Measurements from ENCODE around the gene SHMT1. TPM values are rescaled to one million over a fixed set of nuclear protein-coding genes. Genes with fewer than 3 reads are reported as not detected.
A peak's percentile ranks its signal among the peaks of the same experiment; 100 is the strongest.

SHMT1 gene
- polyA plus RNA-seq, 2 of the 4 experiments (the other 2 are of a cell fraction): 43.2 to 62.1 TPM

DNA sequence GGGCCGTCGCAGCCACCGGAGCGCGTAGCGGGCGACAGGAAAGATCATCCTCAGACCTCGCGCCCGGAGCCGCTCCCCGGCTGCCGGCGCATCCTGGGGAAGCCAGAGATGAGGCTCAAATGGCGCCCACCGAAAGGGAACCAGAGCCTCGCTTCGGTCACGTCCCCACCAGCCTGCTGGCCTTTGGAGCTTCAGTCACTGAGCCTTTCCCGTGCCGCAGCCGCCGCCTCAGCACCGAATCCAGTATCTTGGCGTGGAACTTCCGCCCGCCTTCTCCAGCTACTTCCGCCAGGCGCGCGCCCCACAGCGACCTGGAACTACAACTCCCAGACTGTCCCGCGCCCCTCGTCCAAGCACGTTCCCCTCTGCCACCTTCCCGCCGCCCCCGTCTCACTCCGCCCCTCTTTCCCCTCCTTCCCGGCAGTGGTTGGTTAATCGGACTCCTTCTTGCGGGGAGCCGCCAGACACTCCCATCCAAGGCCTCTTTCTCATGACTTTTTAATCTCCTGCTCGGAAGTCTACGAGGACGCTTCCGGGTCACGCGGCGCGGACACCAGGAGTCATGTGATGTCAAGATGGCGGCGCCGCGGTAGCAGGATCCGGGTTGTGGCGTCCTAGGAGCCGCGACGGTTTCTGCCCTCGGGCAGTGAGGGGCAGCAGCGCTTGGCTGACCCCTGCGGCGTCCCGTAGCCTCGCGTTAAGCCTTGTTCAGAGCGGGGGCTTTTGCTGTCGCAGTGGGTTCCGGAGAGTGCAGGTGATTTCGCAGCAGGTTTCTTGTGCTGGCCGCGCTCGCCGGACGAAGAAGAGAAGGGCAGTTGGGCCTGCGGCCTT is 48.4 kb downstream of the SHMT1 start, which contains the start of the genes SMCR8 and TOP3A:
SMCR8 (plus strand) TSS at position 563 of the 831 bp plus-strand sequence. CDS start 497 bp downstream, outside the sequence.
TOP3A (minus strand) TSS at position 264 of the 831 bp plus-strand sequence; CDS start at position 48, 216 bp downstream.
- POLR2A ChIA-PET: interaction anchor here (0.7 to 1.6 kb wide), 6 partner anchors 8 to 132 kb away, joined by 3 to 5 read pairs (median 3); partner anchors contain the start of genes ALKBH5 and MIEF2
- peak; percentile 88 to 99 for DNase-seq (ENCODE audit: low read depth in 1 of 2, low spot score in 1 of 2)

DNA sequence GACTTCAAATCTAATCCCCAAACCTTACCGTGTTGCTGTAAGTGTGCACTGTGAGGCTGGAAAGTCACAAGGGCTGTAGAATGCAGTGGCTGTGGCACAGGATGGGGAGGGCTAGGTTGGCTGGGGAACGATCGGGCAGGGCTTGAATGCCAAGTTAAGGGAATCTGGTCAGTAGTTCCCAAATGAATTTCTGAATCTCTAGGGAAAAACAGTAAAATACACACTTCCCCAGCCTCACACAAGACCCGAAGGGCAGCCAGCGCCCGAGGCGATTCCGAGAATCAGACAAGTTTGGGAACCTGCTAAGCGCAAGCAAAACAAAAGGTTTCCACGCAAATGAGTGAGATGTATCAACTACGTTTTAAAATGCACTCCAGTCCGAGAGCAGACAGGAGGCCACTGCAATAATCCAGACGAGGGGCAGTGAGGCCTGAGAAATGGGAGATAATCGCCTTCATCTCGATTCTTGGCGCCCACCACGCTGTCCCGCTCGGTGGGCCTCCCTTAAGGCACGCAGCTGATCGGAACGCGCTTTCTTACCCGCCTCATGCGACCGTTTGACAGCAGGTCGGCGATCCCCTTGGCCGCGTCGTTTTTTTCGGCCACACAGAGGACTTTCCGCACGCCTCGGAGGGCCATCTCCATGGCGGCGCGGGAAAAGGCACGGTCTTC is 49.2 kb downstream of the SHMT1 start:
- peak overlapping the region; percentile 82 for H3K4me3 ChIP-seq
- no peaks in the 10 kb centered on the region for H3K9me3 ChIP-seq
- peak overlapping the region; percentile 88 to 90 for H3K27ac ChIP-seq
- DNase-seq (ENCODE audit: low read depth in 1 of 2, low spot score in 1 of 2) (no peak), ATAC-seq (peak in 1 of 2 experiments; percentile 29; a peak in 3 of 6 replicates), FAIRE-seq (no peak)
- WGBS (ENCODE audit: missing lambda C conversion rate): 3% methylated on average over 27 of the region's 39 CpGs
- H3K4me2 ChIP-seq: peak overlapping the region; percentile 95
- H3K4me1 ChIP-seq: peaks cover 39% of the 10 kb centered on the region; the same call in 2 of the 3 replicates
- TF ChIP-seq PHF8 (IDR thresholded peaks at IDR 0.05; ENCODE audit: borderline replicate concordance, low read depth) (peak; percentile 66; the same call in 1 of the 2 replicates), RAD21 (conservative IDR thresholded peaks at IDR 0.05 in 1 of 2, IDR thresholded peaks at IDR 0.05 in 1 of 2) (no peak), KDM5A (IDR thresholded peaks at IDR 0.05) (peak; percentile 16; the same call in 1 of the 2 replicates), BHLHE40 (IDR thresholded peaks at IDR 0.05; ENCODE audit: low read depth, low read length) (no peak)
- ChIA-PET POLR2A (interaction anchor here (0.7 to 1.6 kb wide), 6 partner anchors 9 to 131 kb away, joined by 3 to 5 read pairs (median 3); partner anchors contain the start of genes ALKBH5 and MIEF2), CTCF (interaction anchor here (0.9 kb wide), 1 partner anchor 93 kb away, joined by 3 read pairs; no protein-coding TSS in a partner anchor)

More for the DNA sequence above, 48.4 kb downstream of the SHMT1 start, which contains the start of the genes SMCR8 and TOP3A:
- peak; percentile 83 for FAIRE-seq
- under 1% methylated on average over 62 of the region's 78 CpGs for WGBS (ENCODE audit: missing lambda C conversion rate)
- H3K4me2 ChIP-seq: peak within 1 kb of the TSS; percentile 95
- H3K9me3 ChIP-seq: no peaks in the 10 kb centered on the region
- TF ChIP-seq NPAS2 (CRISPR knock-in tag; IDR thresholded peaks at IDR 0.05; ENCODE audit: borderline replicate concordance) (no peak), HDAC2 (IDR thresholded peaks at IDR 0.05) (peak; percentile 100), RFX5 (IDR thresholded peaks at IDR 0.05) (0 out of 2 replicates have a peak, but pooled peaks have one; percentile 28), MAFK (IDR thresholded peaks at IDR 0.05; ENCODE audit: partially characterized antibody) (no peak), EHF (CRISPR knock-in tag; IDR thresholded peaks at IDR 0.05) (no peak), EHMT2 (IDR thresholded peaks at IDR 0.05; ENCODE audit: low read depth) (no peak), ZNF302 (CRISPR knock-in tag; IDR thresholded peaks at IDR 0.05) (no peak), KDM1A (IDR thresholded peaks at IDR 0.05; ENCODE audit: low read depth) (no peak), ESRRA (IDR thresholded peaks at IDR 0.05; ENCODE audit: borderline replicate concordance, low read length) (no peak), PHF8 (IDR thresholded peaks at IDR 0.05; ENCODE audit: borderline replicate concordance, low read depth) (peak; percentile 84; the same call in 1 of the 2 replicates), MAZ (IDR thresholded peaks at IDR 0.05; ENCODE audit: borderline replicate concordance, low read depth, low read length) (no peak), CEBPB (IDR thresholded peaks at IDR 0.05) (peak in 1 of 2 experiments; percentile 23; a peak in 1 of 4 replicates), BHLHE40 (IDR thresholded peaks at IDR 0.05; ENCODE audit: low read depth, low read length) (peak; percentile 40; the same call in 1 of the 2 replicates), KDM5A (IDR thresholded peaks at IDR 0.05) (peak; percentile 100), JUN (IDR thresholded peaks at IDR 0.05) (peak; percentile 87 to 91; a peak in 4 of 5 replicates), HOXB13 (CRISPR knock-in tag; IDR thresholded peaks at IDR 0.05; ENCODE audit: low read depth) (0 out of 2 replicates have a peak, but pooled peaks have one; percentile 16), TFCP2L1 (CRISPR knock-in tag; IDR thresholded peaks at IDR 0.05) (peak; percentile 61; the same call in 1 of the 2 replicates), MYC (IDR thresholded peaks at IDR 0.05; ENCODE audit: borderline replicate concordance, low read length) (peak; percentile 77; the same call in 1 of the 2 replicates), FOSL2 (IDR thresholded peaks at IDR 0.05) (no peak), FOSL2 (CRISPR knock-in tag; IDR thresholded peaks at IDR 0.05) (peak; percentile 9; the same call in 1 of the 2 replicates), ZFP36 (IDR thresholded peaks at IDR 0.05; ENCODE audit: borderline replicate concordance, partially characterized antibody) (no peak), POLR2A (IDR thresholded peaks at IDR 0.05; ENCODE audit: low read length) (peak; percentile 90)
- TF ChIP-seq, protein P1, sequence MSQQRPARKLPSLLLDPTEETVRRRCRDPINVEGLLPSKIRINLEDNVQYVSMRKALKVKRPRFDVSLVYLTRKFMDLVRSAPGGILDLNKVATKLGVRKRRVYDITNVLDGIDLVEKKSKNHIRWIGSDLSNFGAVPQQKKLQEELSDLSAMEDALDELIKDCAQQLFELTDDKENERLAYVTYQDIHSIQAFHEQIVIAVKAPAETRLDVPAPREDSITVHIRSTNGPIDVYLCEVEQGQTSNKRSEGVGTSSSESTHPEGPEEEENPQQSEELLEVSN (IDR thresholded peaks at IDR 0.05; ENCODE audit: borderline replicate concordance, low read depth): peak; percentile 96
- TF ChIP-seq, protein P2, sequence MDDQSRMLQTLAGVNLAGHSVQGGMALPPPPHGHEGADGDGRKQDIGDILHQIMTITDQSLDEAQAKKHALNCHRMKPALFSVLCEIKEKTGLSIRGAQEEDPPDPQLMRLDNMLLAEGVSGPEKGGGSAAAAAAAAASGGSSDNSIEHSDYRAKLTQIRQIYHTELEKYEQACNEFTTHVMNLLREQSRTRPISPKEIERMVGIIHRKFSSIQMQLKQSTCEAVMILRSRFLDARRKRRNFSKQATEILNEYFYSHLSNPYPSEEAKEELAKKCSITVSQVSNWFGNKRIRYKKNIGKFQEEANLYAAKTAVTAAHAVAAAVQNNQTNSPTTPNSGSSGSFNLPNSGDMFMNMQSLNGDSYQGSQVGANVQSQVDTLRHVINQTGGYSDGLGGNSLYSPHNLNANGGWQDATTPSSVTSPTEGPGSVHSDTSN (IDR thresholded peaks at IDR 0.05): no peak
- TF ChIP-seq, protein P3, sequence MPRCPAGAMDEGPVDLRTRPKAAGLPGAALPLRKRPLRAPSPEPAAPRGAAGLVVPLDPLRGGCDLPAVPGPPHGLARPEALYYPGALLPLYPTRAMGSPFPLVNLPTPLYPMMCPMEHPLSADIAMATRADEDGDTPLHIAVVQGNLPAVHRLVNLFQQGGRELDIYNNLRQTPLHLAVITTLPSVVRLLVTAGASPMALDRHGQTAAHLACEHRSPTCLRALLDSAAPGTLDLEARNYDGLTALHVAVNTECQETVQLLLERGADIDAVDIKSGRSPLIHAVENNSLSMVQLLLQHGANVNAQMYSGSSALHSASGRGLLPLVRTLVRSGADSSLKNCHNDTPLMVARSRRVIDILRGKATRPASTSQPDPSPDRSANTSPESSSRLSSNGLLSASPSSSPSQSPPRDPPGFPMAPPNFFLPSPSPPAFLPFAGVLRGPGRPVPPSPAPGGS (IDR thresholded peaks at IDR 0.05): peak; percentile 64; the same call in 2 of the 3 replicates
- TF ChIP-seq, protein P4, sequence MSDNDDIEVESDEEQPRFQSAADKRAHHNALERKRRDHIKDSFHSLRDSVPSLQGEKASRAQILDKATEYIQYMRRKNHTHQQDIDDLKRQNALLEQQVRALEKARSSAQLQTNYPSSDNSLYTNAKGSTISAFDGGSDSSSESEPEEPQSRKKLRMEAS (IDR thresholded peaks at IDR 0.05): peak; percentile 88
- TF ChIP-seq, protein P5, sequence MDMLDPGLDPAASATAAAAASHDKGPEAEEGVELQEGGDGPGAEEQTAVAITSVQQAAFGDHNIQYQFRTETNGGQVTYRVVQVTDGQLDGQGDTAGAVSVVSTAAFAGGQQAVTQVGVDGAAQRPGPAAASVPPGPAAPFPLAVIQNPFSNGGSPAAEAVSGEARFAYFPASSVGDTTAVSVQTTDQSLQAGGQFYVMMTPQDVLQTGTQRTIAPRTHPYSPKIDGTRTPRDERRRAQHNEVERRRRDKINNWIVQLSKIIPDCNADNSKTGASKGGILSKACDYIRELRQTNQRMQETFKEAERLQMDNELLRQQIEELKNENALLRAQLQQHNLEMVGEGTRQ (IDR thresholded peaks at IDR 0.05): peak; percentile 99
- H3K4me1 ChIP-seq: peaks cover 39% of the 10 kb centered on the region; the same call in 2 of the 3 replicates
- ATAC-seq: peak; percentile 95 to 96
- peak within 1 kb of the TSS; percentile 82 for H3K4me3 ChIP-seq
- CTCF ChIA-PET: interaction anchor here (0.7 to 0.9 kb wide), 2 partner anchors 94 to 97 kb away, joined by 3 read pairs; no protein-coding TSS in a partner anchor
- H3K27ac ChIP-seq: peak within 1 kb of the TSS; percentile 88 to 90
